HUDEP-2 (cell line): ENCODE data around the gene FTSJ1.

Source experiments
- DNase-seq, 76 experiments: peaks; one replicate each; lab custom pipeline; 2025; ENCODE audit not compliant: unreplicated experiment in 76 of 76; lab: John Stamatoyannopoulos, UW

FTSJ1 gene

DNA sequence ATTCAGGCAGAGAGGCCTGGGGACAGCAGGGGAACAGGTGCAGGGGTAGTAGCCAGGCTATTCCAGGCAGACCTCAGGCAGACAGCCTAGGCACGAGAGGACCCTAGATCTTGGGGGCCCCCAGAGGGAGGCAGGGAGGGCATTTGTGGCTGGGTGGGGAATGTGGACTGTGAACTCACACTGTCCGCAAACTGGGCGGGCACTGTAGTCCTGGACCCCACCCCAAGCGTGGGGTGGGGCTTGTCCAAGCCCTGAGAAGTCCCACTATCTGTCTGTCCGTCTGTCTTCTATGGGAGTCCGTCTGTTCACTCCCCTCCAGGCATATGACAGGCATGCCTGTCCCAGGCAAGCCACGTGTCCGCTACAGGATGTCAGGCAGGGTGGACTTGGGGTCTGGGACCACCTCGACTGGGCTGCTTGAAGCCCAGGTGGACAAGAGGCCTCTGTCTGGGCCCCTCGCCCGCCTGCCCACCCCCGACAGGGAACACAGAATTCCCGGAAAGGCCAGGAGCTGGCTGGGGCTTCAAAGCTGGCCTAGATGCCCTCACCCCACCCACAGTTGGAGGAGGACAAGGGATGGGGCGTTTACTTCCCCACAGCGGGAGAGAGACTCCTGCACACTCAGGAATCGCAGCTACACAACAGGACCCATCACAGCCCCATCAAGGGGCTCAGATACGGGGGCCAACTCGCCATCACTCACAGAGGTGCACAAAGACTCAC lies 5.7 kb upstream of the FTSJ1 start, which contains the start of gene SLC38A5:
Gene SLC38A5, minus strand, starts transcription at position 151 of the 723 bp plus-strand sequence. CDS start 2,336 bp downstream, outside the sequence.
- DNase-seq = peak in 71 of 76 experiments; percentile 5 to 76 (median 51)

- no peak for DNase-seq
Observed at GRCh38 chrX:48470833-48471118, 5.2 kb upstream of the FTSJ1 start.

- DNase-seq = no peak
Observed at GRCh38 chrX:48471504-48471903, 4.5 kb upstream of the FTSJ1 start.

- no peak for DNase-seq
Observed at GRCh38 chrX:48472225-48472624, 3.8 kb upstream of the FTSJ1 start.

DNA sequence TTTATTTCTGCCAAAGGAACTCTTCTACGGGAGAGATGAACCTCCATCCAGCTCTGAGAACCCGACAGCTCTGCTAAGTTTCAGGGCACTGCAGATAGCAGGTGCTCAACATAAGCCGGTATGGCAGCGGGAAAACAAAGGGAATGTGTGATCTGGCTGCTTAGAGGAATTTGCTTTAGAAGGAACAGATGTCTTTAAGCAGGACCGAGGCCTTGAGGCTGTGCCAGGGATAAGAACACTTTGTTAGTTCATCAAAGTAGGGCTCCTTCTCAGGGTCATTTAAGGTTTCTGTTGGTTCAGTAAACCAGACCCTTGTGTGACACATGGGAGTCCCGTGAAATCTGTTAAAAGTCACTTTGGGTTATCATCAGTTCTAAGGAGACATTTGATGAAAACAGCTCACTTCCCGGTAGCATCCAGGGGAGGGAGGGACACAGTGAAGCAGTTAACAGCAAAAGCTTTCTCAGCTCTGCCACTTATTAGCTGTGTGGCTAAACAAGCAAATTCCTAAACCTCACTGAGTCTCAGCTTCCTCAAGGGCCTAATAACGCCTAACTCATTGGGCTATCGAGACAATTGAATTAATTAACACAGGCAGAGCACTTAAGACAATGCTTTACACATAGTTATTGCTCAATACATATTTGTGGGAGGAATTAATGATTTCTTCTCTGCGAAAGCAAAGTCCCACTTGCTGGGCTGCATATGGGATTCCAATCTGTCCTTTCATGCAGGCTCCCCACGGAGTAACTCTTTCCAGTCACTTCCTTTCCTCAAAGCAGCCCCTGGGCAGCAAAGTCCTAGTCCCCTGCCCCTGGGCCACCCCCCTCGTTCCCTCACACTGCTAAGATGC lies 2.9 kb upstream of the FTSJ1 start:
- DNase-seq = no peak

DNA sequence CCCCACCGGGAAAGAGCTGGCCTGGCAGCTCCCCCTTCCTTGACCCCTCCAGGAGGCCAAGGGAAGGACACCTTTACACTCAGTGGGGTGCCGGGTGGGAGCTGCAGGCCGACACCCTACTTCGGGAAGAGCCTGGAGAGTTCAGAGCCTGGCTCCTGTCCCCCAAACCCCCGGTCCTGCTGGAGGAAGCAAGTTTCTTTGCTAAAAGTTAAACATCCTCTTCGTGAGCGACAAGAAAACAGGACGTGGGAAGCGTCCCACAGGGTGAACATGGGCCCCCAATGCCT lies 2.4 kb upstream of the FTSJ1 start:
- no peak for DNase-seq

- DNase-seq = peak in 16 of 76 experiments; percentile 1 to 20 (median 9)
Observed at GRCh38 chrX:48474127-48474526, 1.9 kb upstream of the FTSJ1 start.

DNA sequence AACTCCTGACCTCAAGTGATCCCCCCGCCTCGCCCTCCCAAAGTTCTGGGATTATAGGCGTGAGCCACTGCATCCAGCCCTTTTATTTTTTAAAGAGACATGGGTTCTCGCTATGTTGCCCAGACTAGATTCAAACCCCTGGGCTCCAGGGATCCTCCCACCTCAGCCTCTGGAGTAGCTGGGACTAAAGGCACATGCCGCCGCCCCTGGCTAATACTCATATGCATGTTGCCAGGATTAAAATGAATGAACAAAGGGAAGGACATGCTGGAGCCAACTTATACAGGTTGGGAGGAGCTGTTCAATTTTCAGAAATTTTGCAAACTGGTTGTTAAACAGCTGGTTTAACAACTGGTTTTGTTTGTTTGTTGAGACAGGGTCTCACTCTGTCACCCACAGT lies 1.4 kb upstream of the FTSJ1 start:
- DNase-seq = no peak

DNA sequence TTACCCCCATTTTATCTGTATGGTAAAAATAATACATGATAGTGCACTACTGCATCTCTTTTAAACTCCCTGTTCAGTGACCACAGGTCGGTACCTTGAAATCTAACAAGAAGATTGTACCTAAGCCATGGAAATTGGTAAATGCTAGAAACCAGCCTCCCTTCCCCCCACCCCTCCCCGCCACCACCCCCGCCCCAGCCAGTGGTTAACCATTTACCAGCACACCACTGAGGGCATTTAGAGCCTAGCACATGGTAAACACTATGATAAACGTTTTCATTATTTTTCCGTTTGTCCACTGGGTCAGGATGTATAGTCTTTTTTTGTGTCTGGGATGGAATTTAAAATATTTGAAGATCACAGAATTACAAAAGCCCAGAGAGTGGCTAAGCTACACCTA lies 703 bp upstream of the FTSJ1 start:
- DNase-seq = peak in 7 of 76 experiments; percentile 1 to 27 (median 8)

DNA sequence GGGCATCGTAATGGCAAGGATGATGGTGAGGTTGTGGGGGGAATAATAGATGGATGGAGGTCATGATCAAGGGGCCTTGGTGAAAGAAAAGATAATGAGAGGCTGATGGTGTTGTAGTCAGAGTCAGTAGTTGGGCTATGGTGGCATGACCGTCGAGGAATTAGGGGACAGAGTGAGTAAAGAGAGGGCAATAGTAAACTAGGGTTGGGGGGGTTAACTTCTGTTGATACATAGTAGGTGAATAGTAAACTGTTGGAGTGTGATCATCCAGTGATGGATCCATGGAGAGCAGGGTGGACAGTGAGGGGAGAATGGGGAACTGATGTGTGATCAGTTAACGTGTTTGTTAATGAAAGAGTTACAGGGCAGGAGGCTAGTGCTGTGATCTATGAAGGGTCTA lies 920 bp downstream of the FTSJ1 start:
- no peak for DNase-seq

DNA sequence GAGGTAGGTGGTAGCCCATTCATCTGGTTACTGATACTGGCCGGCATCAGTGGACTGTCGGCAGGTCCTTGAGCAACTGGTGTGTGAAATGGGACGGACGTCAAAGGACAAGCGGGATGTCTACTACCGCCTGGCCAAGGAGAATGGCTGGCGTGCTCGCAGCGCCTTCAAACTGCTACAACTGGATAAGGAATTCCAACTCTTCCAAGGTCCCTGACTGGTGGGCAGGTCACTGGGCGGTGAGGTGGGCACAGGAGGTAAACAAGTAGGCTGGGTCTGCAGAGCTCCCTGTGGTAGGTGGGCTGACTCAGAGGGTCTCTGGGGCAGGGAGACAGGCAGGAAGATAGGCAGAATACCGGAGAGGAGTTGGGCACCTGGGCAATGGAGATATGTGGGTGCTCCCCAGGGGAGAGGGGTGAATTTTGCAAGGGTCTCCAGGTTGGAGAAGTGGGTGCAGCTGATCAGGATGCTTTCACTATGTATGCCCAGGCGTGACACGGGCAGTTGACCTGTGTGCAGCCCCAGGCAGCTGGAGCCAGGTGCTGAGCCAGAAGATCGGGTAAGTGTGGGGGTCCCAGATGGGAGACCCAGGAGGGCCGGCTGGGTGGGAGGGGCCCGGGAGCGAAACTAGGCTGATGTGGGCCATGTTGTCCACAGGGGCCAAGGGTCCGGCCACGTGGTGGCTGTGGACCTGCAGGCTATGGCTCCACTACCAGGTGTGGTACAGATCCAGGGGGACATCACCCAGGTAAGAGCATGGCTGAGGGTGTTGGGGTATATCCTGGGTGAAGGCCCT lies 2.2 kb downstream of the FTSJ1 start:
- DNase-seq = no peak

- DNase-seq = no peak
Observed at GRCh38 chrX:48478806-48479205, 2.8 kb downstream of the FTSJ1 start.

DNA sequence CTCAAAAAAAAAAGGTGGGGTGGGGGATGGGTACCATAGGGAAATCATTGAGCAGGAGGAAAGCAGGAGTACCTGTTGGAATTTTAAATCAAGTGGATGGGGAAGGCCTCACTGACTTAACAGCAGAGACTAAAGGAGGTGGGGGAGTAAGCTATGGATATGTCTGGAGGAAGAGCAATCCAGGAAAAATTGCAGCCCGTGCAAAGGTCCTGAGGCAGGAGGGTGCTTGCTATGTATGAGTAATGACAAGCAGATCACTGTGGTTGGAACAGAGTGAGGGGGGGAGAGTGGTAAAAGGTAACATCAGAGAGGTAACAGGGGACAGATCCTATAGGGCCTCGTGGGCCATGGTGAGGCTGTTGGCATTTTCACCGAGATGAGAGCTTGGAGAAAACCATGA lies 4.1 kb downstream of the FTSJ1 start:
- no peak for DNase-seq

- no peak for DNase-seq
Observed at GRCh38 chrX:48480583-48480982, 4.6 kb downstream of the FTSJ1 start.

DNA sequence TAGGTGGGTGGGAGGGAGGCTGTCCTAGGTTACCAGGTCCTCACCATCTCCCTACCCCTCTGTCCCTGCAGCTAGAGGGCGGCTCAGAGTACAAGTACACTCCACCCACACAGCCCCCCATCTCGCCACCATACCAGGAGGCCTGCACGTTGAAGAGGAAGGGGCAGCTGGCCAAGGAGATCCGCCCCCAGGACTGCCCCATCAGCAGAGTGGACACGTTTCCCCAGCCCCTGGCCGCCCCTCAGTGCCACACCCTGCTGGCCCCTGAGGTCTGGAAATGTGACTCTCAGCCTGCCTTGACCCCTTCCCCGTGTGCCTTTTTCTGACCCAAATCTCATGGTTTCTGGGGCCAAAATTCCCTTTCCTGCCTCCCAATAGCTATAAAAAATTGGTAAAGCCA lies 6.5 kb downstream of the FTSJ1 start:
- DNase-seq = no peak

- DNase-seq = peak in 7 of 76 experiments; percentile 10 to 43 (median 17)
Observed at GRCh38 chrX:48487362-48487798, 11.4 kb downstream of the FTSJ1 start.

GRCh38 chrX:48488034-48488433 lies 12.0 kb downstream of the FTSJ1 start:
- DNase-seq = no peak

DNA sequence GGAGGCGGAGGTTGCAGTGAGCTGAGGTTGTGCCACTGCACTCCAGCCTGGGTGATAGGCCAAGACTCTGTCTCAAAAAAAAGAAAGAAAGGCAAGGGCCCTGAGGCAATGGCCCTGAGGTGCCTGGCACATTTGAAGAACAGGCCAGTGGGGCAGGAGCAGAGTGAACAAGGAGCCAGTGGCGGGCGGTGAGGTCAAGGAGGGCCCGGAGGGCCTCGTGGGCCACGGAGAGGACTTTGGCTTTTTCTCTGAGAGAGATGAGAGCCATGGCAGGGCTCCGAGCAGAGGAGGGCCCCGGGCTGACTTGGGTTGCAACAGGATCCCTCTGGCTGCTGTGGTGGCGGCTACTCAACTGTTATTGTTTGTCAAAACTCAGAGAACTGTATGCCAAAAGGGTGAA lies 13.3 kb downstream of the FTSJ1 start:
- no peak for DNase-seq

DNA sequence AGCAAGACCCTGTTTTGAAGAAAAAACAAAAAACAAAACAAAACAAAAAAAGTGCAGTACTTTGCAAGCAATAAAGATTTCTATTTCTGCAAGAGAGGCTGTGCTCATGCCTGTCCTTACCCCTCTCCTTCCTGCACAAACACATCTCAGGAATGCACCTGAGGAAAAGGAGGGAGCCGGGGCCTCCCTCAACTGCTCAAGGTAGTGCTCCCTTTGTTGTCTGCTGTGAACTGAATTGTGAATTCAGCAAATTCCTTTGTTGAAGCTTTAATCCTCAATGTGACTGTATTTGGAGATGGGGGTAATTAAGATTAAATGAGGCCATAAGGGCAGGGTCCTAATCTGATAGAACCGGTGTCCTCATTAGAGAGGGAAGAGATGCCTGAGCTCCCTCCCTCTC lies 13.9 kb downstream of the FTSJ1 start:
- no peak for DNase-seq

DNA sequence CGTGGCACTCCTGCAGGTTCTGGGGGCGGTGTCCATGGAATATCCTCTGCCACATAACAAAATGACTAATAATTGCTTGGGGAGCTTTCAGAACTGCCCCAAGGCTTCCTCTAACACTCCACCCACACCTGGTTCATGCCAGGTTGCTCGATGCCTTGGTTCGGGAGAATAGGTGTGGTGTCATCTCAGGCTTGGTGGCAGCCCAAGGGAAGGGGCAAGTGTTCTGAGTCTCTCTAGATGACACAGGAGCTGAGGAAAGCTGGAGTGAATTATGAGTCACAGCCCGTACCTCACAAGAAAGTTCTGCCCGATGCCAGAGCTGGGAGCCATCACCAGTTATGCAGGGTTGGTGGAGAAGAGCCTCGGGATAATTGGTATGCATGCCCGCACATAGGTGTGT lies 14.7 kb downstream of the FTSJ1 start:
- no peak for DNase-seq

DNA sequence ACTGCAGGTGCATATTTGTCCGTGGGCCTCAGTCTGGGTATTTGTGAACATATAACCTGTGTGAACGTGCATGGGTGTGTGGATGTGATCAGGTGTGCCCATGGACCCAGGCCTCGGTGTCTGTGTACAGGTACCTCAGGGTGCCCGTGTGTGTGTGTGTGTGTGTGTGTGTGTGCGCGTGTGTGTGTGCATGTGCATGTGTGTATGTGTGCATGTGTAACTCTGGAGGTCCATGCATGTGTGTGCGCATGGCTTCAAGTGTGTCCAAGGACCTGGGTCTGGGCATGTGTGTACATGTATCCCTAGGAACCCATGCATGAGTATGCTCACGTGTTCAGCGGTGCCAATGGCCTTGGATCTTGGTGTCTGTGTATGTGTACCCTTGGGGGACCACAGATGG lies 15.8 kb downstream of the FTSJ1 start:
- no peak for DNase-seq
